HG02981 (cell line): ENCODE data around the gene WBP1L.

ENCODE experiments used
- ATAC-seq: cut with Tn5 transposase; IDR thresholded peaks from one replicate; pipeline ENCODE4 v1.9.1; 2021; ENCODE audit warnings: mild to moderate bottlenecking, moderate library complexity; ENCODE audit not compliant: unreplicated experiment

Gene WBP1L

GRCh38 chr10:102778781-102779180 lies 35.0 kb downstream of the WBP1L start:
- no peak for ATAC-seq

GRCh38 chr10:102779680-102780526 lies 36.2 kb downstream of the WBP1L start:
- ATAC-seq: no peak

- no peak for ATAC-seq
Measured at GRCh38 chr10:102780527-102780808, 36.7 kb downstream of the WBP1L start.

- no peak for ATAC-seq
Measured at GRCh38 chr10:102781090-102781920, 37.6 kb downstream of the WBP1L start.

- no peak for ATAC-seq
Measured at GRCh38 chr10:102781921-102782557, 38.3 kb downstream of the WBP1L start.

- ATAC-seq: no peak
Measured at GRCh38 chr10:102782673-102783551, 39.2 kb downstream of the WBP1L start.

GRCh38 chr10:102783568-102783967 lies 39.8 kb downstream of the WBP1L start:
- no peak for ATAC-seq

GRCh38 chr10:102785818-102786217 lies 42.1 kb downstream of the WBP1L start:
- ATAC-seq: no peak

GRCh38 chr10:102791754-102792395 lies 48.1 kb downstream of the WBP1L start:
- ATAC-seq: no peak

- peak; percentile 23 for ATAC-seq
Measured at GRCh38 chr10:102795453-102796406, 52.0 kb downstream of the WBP1L start.

GRCh38 chr10:102796407-102797176 lies 52.8 kb downstream of the WBP1L start:
- ATAC-seq: peak; percentile 98

GRCh38 chr10:102799691-102800471 lies 56.1 kb downstream of the WBP1L start:
- no peak for ATAC-seq

GRCh38 chr10:102800611-102801335 lies 57.0 kb downstream of the WBP1L start:
- no peak for ATAC-seq

- ATAC-seq: no peak
Measured at GRCh38 chr10:102801496-102801895, 57.7 kb downstream of the WBP1L start.

- no peak for ATAC-seq
Measured at GRCh38 chr10:102801978-102802377, 58.2 kb downstream of the WBP1L start.

- ATAC-seq: no peak
Measured at GRCh38 chr10:102802920-102803534, 59.3 kb downstream of the WBP1L start.
